ENCODE data around the gene CHID1.

The CHID1 gene

DNA sequence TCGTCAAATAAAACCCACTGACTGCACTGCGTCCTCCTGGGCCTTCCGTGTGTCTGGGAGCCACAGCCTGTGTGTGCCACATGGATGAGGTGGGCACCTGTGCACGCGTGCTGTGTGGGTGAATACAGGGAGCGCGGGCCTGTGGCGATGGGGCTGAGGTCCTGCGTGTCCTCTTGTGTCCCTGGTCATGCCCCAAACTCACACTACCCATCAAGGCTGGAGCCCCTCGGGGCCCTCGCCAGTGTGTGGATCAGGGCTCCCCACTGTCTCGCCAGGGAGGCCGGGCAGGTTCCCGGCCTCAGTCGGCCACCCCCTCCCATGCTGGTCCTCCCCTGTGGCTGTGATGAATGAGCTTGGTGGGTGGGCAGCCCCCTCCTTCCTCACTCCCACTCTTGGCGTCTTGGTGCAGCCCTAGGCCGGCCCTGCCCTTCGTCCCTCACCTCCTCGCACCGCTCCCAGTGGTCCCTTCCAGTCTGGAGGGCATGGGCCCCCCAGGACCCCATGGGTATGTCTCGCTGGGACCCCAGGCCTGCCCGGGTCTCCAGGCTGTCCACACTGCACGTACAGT lies 78.6 kb downstream of the CHID1 start:
- DNase-seq = peak; percentile 25

DNA sequence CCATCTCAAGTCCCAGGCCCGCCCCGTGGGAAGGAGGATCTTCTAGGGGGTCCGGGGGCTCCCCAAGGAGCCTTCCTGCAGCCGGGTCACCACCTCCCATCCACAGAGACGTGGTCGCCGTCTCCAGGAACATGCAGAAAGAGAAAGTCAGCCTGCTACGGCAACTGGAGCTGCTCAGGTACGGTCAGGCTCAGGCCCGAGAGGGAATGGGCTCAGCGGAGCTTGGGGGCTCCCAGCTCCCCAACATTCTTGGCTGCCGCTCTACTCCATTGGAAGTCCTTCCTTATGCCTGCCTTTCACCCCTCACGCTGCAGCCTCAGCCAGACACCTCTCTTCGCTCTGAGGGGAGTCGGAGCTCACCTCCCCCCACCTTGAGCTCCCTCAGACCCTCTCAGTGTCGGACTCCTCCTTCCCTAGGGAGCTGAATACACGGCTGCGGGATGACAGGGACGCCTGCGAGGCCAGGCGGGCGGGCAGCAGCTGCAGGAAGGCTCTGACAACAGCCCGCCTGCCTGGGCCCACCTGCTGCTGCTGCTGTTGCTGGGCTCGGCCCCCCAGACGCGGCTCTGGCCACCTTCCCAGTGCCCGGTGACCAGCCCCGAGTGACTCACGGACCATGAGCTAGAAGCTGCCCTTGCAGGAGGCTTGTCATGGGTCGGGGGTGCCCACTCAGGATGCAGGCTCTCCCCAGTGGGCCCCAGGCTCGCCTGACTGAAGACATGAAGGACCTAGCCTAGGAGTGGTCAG lies 79.3 kb downstream of the CHID1 start:
- peak; percentile 23 for DNase-seq

DNA sequence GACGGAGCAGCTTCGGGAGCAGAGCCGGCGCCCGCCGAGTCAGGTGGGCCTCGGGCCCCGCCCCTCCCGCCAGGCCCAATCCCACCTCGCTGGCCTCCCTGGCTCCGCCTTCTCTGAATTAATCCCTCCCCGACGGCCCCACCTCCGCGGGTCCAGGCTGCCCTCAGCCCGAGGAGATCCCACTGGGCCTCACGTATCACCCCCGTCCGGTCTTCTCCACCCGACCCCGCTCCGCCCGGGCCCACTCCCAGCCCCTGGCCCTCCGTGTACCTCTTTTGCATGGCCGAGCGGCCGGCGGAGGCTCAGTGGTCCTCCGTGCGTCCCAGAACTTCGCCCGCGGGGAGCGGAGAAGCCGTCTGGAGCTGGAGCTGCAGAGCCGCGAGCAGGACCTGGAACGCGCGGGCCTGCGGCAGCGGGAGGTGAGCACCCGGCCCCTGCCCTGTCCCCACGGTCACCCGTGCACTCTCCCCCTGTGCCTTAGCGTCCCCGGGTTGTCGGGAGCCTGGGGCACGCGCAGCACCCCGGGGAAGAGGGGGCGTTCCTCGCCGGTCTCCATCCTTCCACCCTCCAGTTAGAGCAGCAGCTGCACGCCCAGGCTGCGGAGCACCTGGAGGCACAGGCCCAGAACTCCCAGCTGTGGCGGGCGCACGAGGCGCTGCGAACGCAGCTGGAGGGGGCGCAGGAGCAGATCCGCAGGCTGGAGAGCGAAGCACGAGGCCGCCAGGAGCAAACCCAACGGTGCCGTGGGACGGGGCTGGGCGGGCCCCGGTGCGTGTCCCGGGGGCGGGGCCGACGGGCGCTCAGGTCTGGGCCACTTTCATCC lies 80.1 kb downstream of the CHID1 start:
- DNase-seq = peak; percentile 66

GRCh38 chr11:829847-830294 lies 80.7 kb downstream of the CHID1 start:
- DNase-seq = no peak

GRCh38 chr11:829176-829846 lies 81.3 kb downstream of the CHID1 start:
- no peak for DNase-seq

DNA sequence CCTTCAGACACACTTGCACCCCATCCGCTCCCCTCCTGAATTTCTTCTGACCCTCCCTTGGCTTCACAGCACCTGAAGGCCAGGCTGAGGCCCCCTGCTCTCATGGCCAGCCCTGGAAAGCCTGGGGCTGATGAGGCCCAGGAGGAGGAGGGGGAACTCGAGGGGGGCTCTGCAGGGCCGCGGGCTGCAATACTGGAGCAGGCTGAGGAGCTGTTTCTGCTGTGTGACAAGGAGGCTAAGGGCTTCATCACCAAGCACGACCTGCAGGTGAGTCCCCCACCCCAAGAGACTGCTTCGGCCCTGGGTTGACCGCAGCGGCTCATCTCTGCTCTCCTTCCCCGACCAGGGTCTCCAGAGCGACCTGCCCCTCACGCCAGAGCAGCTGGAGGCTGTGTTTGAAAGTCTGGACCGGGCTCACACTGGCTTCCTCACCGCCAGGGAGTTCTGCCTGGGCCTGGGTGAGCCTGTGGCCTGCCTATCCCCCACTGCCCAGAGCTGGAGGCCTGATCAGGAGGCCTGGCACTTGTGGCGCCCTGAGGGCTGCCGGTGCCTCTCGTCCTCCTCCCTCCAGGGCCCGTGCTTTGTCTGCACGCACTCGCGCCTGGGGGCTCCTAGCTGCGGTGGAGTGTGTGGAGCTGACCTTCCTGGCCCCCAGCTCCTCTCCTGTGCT lies 82.0 kb downstream of the CHID1 start:
- no peak for DNase-seq

- no peak for DNase-seq
Observed at GRCh38 chr11:827897-828192, 82.8 kb downstream of the CHID1 start, which contains the start of gene CRACR2B. Gene CRACR2B (plus strand): TSS chr11:827919. CDS start chr11:828608, 689 bp downstream.

- DNase-seq = no peak
Observed at GRCh38 chr11:827146-827896, 83.3 kb downstream of the CHID1 start.

GRCh38 chr11:826836-827145 lies 83.8 kb downstream of the CHID1 start:
- no peak for DNase-seq

DNA sequence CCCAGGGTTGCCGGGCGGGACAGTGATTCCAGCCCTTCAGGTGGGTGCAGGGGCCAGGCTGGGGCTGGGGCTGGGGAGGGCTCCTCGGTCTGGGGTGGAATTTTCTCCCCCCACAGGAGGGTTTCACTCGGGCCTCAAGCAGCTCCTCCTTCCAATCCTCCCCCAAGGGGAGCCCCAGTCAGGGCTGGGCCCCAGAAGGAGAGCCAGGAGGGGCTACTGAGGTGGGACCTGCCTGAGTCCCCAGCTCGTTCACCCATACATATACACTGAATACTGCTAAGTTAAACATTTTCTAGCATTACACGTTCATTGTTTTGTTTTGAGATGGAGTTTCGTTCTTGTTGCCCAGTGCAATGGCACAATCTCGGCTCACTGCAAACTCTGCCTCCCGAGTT lies 84.4 kb downstream of the CHID1 start:
- no peak for DNase-seq

- DNase-seq = no peak
Observed at GRCh38 chr11:825366-826226, 85.0 kb downstream of the CHID1 start.

GRCh38 chr11:824942-825341 lies 85.7 kb downstream of the CHID1 start:
- DNase-seq = no peak

DNA sequence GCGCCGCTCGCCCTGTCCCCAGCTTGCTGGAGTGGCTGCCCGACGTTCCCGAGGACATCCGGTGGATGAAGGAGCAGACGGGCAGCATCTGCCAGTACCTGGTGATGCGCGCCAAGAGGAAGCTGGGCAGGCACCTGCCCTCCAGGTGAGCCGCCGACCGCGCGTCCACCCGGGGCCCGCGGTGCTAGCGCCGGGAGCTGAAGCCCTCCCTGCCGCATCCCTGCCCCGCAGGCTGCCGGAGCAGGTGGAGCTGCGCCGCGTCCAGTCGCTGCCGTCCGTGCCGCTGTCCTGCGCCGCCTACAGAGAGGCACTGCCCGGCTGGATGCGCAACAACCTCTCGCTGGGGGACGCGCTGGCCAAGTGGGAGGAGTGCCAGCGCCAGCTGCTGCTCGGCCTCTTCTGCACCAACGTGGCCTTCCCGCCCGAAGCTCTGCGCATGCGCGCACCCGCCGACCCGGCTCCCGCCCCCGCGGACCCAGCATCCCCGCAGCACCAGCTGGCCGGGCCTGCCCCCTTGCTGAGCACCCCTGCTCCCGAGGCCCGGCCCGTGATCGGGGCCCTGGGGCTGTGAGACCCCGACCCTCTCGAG lies 86.2 kb downstream of the CHID1 start:
- no peak for DNase-seq

GRCh38 chr11:823441-824291 lies 86.9 kb downstream of the CHID1 start:
- no peak for DNase-seq

GRCh38 chr11:821512-822371 lies 88.9 kb downstream of the CHID1 start:
- no peak for DNase-seq

- no peak for DNase-seq
Observed at GRCh38 chr11:820655-821511, 89.7 kb downstream of the CHID1 start.

GRCh38 chr11:819943-820649 lies 90.5 kb downstream of the CHID1 start:
- DNase-seq = peak; percentile 93

All from activated T-cell treated with anti-CD3 and anti-CD28 coated beads, Interleukin-2, amount 50 U/mL, for 1 hour (primary cell).